Forelimb muscle (tissue), 1 donor: ENCODE measurements around the gene RYR1. TPM values are rescaled to one million over a fixed set of nuclear protein-coding genes. Genes with fewer than 3 reads are reported as not detected.
"Not testable (repeated sequence)": the region's sequence is repeated elsewhere in the genome, so short reads cannot be mapped to it uniquely, and the experiment has no call there.

Experiments used
- DNase-seq: peaks from one replicate; pipeline ENCODE4 v3.0.0-alpha.2; 2013; ENCODE audit warnings: low read depth
- polyA plus RNA-seq: library from polyadenylated mRNA; unstranded; fragments of 120-200 nt; gene quantifications from one replicate; pipeline ENCODE4 v1.2.1, GENCODE V29; 2013; ENCODE audit not compliant: insufficient read length

Gene RYR1
- polyA plus RNA-seq, 1 donor: 572 TPM

- no peak for DNase-seq
Observed at GRCh38 chr19:38457202-38457601, 23.7 kb downstream of the RYR1 start.

GRCh38 chr19:38457690-38458405, 24.4 kb downstream of the RYR1 start:
- no peak for DNase-seq

- DNase-seq: no peak
Observed at GRCh38 chr19:38458991-38459390, 25.5 kb downstream of the RYR1 start.

GRCh38 chr19:38463365-38463764, 29.9 kb downstream of the RYR1 start:
- DNase-seq: no peak

- no peak for DNase-seq
Observed at GRCh38 chr19:38464421-38465082, 31.1 kb downstream of the RYR1 start.

- no peak for DNase-seq
Observed at GRCh38 chr19:38466050-38466449, 32.6 kb downstream of the RYR1 start.

GRCh38 chr19:38467541-38468525, 34.3 kb downstream of the RYR1 start:
- no peak for DNase-seq

GRCh38 chr19:38469151-38469550, 35.7 kb downstream of the RYR1 start:
- no peak for DNase-seq

GRCh38 chr19:38470788-38471480, 37.4 kb downstream of the RYR1 start:
- DNase-seq: no peak

- not testable (repeated sequence) for DNase-seq
Observed at GRCh38 chr19:38472725-38473124, 39.2 kb downstream of the RYR1 start.

GRCh38 chr19:38473201-38473600, 39.7 kb downstream of the RYR1 start:
- no peak for DNase-seq

- no peak for DNase-seq
Observed at GRCh38 chr19:38475176-38475575, 41.7 kb downstream of the RYR1 start.

- DNase-seq: no peak
Observed at GRCh38 chr19:38478273-38478971, 44.9 kb downstream of the RYR1 start.

- DNase-seq: no peak
Observed at GRCh38 chr19:38482496-38482895, 49.0 kb downstream of the RYR1 start.

- no peak for DNase-seq
Observed at GRCh38 chr19:38483016-38483630, 49.6 kb downstream of the RYR1 start.

- DNase-seq: no peak
Observed at GRCh38 chr19:38484747-38485146, 51.3 kb downstream of the RYR1 start.

GRCh38 chr19:38485541-38486285, 52.2 kb downstream of the RYR1 start:
- DNase-seq: no peak

GRCh38 chr19:38486731-38487336, 53.3 kb downstream of the RYR1 start:
- no peak for DNase-seq

GRCh38 chr19:38488096-38488495, 54.6 kb downstream of the RYR1 start:
- no peak for DNase-seq
